DOHH2 (cell line): ENCODE results near the gene UNC5C.

ENCODE experiments used
- H3F3A ChIP-seq: fragments of 200-600 bp; sonication (generic), shearing (Covaris generic); 2 replicates; pipeline ENCODE4 v1.6.0; 2016; ENCODE audit warnings: antibody characterized with exemption, mild to moderate bottlenecking; ENCODE audit not compliant: control insufficient read depth, insufficient read depth
- H3K27ac ChIP-seq: fragments of 200-600 bp; sonication (generic); 2 replicates; pipeline ENCODE4 v1.5.1; 2014; ENCODE audit warnings: low read depth, mild to moderate bottlenecking, low read length, moderate library complexity
- H3K27me3 ChIP-seq: fragments of 200-600 bp; sonication (generic); 2 replicates; pipeline ENCODE4 v1.6.1; 2014; ENCODE audit warnings: mild to moderate bottlenecking, low read length, mixed read lengths; ENCODE audit not compliant: control insufficient read depth
- H3K36me3 ChIP-seq: fragments of 200-600 bp; sonication (generic); 2 replicates; pipeline ENCODE4 v1.6.1; 2014; ENCODE audit warnings: mild to moderate bottlenecking, low read length, moderate library complexity, mixed read lengths; ENCODE audit not compliant: control insufficient read depth
- H3K4me1 ChIP-seq: fragments of 200-600 bp; sonication (generic); 2 replicates; pipeline ENCODE4 v1.6.1; 2014; ENCODE audit warnings: mild to moderate bottlenecking, low read length, mixed read lengths; ENCODE audit not compliant: control insufficient read depth
- H3K4me2 ChIP-seq: fragments of 200-600 bp; sonication (generic); 2 replicates; pipeline ENCODE4 v1.6.0; 2014; ENCODE audit warnings: mild to moderate bottlenecking, low read length, moderate library complexity
- H3K4me3 ChIP-seq: fragments of 200-600 bp; sonication (generic); 2 replicates; pipeline ENCODE4 v1.5.1; 2014; ENCODE audit warnings: mild to moderate bottlenecking, low read length, mixed read lengths
- H3K79me2 ChIP-seq: fragments of 200-600 bp; sonication (generic); 2 replicates; pipeline ENCODE4 v1.6.1; 2014; ENCODE audit warnings: mild to moderate bottlenecking, low read length, mixed read lengths; ENCODE audit not compliant: control insufficient read depth
- H3K9me2 ChIP-seq: fragments of 200-600 bp; sonication (generic); replicated peaks from 2 replicates; pipeline ENCODE4 v1.6.1; 2014; ENCODE audit warnings: mild to moderate bottlenecking, low read length, mixed read lengths; ENCODE audit not compliant: control insufficient read depth
- H3K9me3 ChIP-seq: fragments of 200-600 bp; sonication (generic); 2 replicates; pipeline ENCODE4 v1.6.1; 2014; ENCODE audit warnings: antibody characterized with exemption, low read length, mixed read lengths; ENCODE audit not compliant: control insufficient read depth, insufficient read depth
- H4K20me1 ChIP-seq: fragments of 200-600 bp; sonication (generic); 2 replicates; pipeline ENCODE4 v1.6.0; 2014; ENCODE audit warnings: low read depth, mild to moderate bottlenecking, antibody characterized with exemption, low read length, moderate library complexity; ENCODE audit not compliant: control insufficient read depth, insufficient read depth
- EZH2phosphoT487 ChIP-seq: fragments of 200-600 bp; sonication (generic); IDR thresholded peaks from 2 replicates; pipeline ENCODE4 v1.6.1; 2017; ENCODE audit warnings: borderline replicate concordance, mild to moderate bottlenecking, antibody characterized with exemption, low read length, moderate library complexity, mixed read lengths
- TF ChIP-seq, protein P1 (sequence below): fragments of 200-600 bp; sonication (generic); IDR thresholded peaks from one replicate; pipeline ENCODE4 v1.5.1; 2014; ENCODE audit warnings: antibody characterized with exemption, mild to moderate bottlenecking, low read depth, low read length; ENCODE audit not compliant: poor library complexity, severe bottlenecking

UNC5C gene

DNA sequence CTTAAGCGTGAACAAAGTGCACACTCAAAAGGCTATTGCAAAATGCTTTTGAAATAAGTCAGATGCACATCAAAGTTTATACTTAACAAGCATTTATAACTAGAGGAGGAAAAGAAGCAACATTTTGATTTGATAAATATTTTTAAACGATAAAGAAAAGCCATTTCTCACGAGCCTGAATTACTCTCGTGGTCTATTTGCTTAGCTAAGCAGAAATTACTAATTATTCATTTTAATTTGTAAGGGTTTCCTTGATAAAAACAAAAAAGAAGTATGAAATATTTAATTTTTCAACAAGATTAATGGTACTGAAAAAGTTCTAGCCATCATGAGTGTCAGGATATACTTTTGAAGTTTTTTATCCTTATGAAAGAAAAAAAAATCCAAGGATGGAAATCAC lies 78.2 kb downstream of the UNC5C start:
- Histone ChIP-seq H4K20me1 (no peaks in the 10 kb centered on the region), H3F3A (no peaks in the 10 kb centered on the region), H3K27me3 (no peaks in the 10 kb centered on the region), H3K79me2 (no peaks in the 10 kb centered on the region), H3K9me2 (no peaks in the 10 kb centered on the region), H3K27ac (no peak overlapping the region), H3K4me3 (no peak overlapping the region), H3K36me3 (no peaks in the 10 kb centered on the region), H3K4me1 (no peaks in the 10 kb centered on the region), H3K4me2 (no peak overlapping the region), H3K9me3 (no peaks in the 10 kb centered on the region)
- TF ChIP-seq EZH2phosphoT487, result no peak
- TF ChIP-seq, protein P1, sequence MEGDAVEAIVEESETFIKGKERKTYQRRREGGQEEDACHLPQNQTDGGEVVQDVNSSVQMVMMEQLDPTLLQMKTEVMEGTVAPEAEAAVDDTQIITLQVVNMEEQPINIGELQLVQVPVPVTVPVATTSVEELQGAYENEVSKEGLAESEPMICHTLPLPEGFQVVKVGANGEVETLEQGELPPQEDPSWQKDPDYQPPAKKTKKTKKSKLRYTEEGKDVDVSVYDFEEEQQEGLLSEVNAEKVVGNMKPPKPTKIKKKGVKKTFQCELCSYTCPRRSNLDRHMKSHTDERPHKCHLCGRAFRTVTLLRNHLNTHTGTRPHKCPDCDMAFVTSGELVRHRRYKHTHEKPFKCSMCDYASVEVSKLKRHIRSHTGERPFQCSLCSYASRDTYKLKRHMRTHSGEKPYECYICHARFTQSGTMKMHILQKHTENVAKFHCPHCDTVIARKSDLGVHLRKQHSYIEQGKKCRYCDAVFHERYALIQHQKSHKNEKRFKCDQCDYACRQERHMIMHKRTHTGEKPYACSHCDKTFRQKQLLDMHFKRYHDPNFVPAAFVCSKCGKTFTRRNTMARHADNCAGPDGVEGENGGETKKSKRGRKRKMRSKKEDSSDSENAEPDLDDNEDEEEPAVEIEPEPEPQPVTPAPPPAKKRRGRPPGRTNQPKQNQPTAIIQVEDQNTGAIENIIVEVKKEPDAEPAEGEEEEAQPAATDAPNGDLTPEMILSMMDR, result no peak

DNA sequence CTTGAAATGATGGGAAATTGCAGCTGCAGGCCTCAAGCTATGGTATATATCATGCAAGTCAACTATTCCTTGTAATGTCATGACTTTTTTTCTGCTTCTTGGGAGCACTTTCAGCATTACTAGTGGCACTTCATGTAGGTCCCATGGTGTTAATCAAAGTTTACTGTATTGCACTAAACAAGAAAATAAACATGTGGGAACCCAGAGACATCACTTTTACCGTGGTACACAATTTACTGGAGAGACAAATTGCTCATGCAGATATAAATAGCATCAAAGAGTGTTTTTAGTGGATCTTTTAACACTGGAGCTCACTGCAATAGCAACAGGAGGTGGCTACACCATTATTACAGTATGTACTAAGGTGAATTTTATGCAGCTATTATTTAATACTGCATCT lies 79.2 kb downstream of the UNC5C start:
- Histone ChIP-seq H3K4me2 (no peak overlapping the region), H3K36me3 (no peaks in the 10 kb centered on the region), H3K9me2 (no peaks in the 10 kb centered on the region), H3K79me2 (no peaks in the 10 kb centered on the region), H3K9me3 (no peaks in the 10 kb centered on the region), H3K4me3 (no peak overlapping the region), H3F3A (no peaks in the 10 kb centered on the region), H4K20me1 (no peaks in the 10 kb centered on the region), H3K27ac (no peak overlapping the region), H3K4me1 (no peaks in the 10 kb centered on the region), H3K27me3 (no peaks in the 10 kb centered on the region)
- TF ChIP-seq, protein P1, result no peak
- no peak for TF ChIP-seq EZH2phosphoT487

DNA sequence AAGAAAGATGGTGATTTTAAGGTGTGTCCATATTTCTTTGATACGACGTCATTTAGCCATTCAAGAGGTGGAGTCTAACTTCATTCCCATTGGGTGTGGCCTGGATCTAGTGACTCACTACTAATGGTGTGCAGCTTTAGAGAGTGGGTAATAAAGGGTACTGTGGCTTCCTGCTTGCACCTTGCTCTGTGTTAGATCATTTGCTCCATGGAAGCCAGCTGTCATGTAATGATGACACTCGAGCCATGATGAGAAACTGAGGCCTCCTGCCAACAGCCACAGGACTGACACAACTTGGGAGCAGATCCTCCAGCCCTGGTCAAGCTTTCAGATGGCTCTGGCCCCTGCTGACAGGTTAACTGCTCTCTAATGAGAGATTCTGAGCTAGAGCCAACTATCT lies 82.0 kb downstream of the UNC5C start:
- Histone ChIP-seq H3K9me2 (no peaks in the 10 kb centered on the region), H4K20me1 (no peaks in the 10 kb centered on the region), H3K27me3 (no peaks in the 10 kb centered on the region), H3F3A (no peaks in the 10 kb centered on the region), H3K79me2 (no peaks in the 10 kb centered on the region), H3K4me3 (no peak overlapping the region), H3K27ac (no peak overlapping the region), H3K4me2 (no peak overlapping the region), H3K4me1 (no peaks in the 10 kb centered on the region), H3K9me3 (no peaks in the 10 kb centered on the region), H3K36me3 (no peaks in the 10 kb centered on the region)
- TF ChIP-seq EZH2phosphoT487, result no peak
- TF ChIP-seq, protein P1, result no peak

DNA sequence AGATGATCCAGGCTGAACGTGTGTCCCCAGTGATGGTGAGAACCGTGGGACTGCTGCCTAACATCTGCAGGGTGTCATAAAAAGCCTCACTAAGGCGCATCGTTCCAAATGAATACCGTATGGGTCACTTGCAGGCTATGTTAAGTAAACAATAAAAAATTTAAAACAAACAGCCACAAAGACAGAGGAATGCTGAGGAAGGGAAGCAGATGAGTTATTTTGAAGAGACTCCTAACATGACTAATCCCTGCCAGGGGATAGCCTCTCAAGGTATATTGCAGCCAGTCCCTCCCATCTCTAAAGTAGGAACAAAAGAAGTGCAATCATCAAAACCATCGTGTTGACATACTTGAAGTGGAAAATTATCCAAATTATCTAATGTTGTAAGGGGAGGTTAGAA lies 83.8 kb downstream of the UNC5C start:
- Histone ChIP-seq H3K4me3 (no peak overlapping the region), H3K4me2 (no peak overlapping the region), H3K79me2 (no peaks in the 10 kb centered on the region), H4K20me1 (no peaks in the 10 kb centered on the region), H3K9me2 (no peaks in the 10 kb centered on the region), H3K27ac (no peak overlapping the region), H3K27me3 (no peaks in the 10 kb centered on the region), H3K36me3 (no peaks in the 10 kb centered on the region), H3K9me3 (no peaks in the 10 kb centered on the region), H3F3A (no peaks in the 10 kb centered on the region), H3K4me1 (no peaks in the 10 kb centered on the region)
- TF ChIP-seq, protein P1, result no peak
- TF ChIP-seq EZH2phosphoT487, result no peak
